IPS-20b (cell line): ENCODE data around the gene FGF18.

Experiments used
- H3K27ac ChIP-seq: one replicate; pipeline ENCODE4 v1.5.1; 2013; ENCODE audit warnings: low read length
- H3K27me3 ChIP-seq: 2 replicates; pipeline ENCODE4 v1.6.1; 2013; ENCODE audit warnings: mild to moderate bottlenecking, low read length, inconsistent platforms; ENCODE audit not compliant: insufficient read depth
- H3K36me3 ChIP-seq: 2 replicates; pipeline ENCODE4 v1.6.1; 2013; ENCODE audit warnings: low read depth, mild to moderate bottlenecking, inconsistent platforms, low read length, moderate library complexity; ENCODE audit not compliant: insufficient read depth
- H3K4me1 ChIP-seq: 2 replicates; pipeline ENCODE4 v1.6.1; 2013; ENCODE audit warnings: mild to moderate bottlenecking, control low read depth, inconsistent platforms, low read length, moderate library complexity; ENCODE audit not compliant: insufficient read depth
- H3K4me3 ChIP-seq: 2 replicates; pipeline ENCODE4 v1.5.1; 2013; ENCODE audit warnings: mild to moderate bottlenecking, low read length, inconsistent platforms
- H3K9ac ChIP-seq: 2 replicates; pipeline ENCODE4 v1.6.1; 2013; ENCODE audit warnings: low read depth, mild to moderate bottlenecking, inconsistent platforms, low read length, moderate library complexity
- H3K9me3 ChIP-seq: 2 replicates; pipeline ENCODE4 v1.6.1; 2013; ENCODE audit warnings: mild to moderate bottlenecking, low read depth, low read length, inconsistent platforms; ENCODE audit not compliant: insufficient read depth

FGF18 gene

GRCh38 chr5:171427318-171428167 lies 8.1 kb downstream of the FGF18 start:
- no peaks in the 10 kb centered on the region for H3K9me3 ChIP-seq
- no peaks in the 10 kb centered on the region for H3K36me3 ChIP-seq
- H3K27me3 ChIP-seq, result peaks cover 7% of the 10 kb centered on the region
- no peak overlapping the region for H3K9ac ChIP-seq
- no peak overlapping the region for H3K4me3 ChIP-seq
- peaks cover 3% of the 10 kb centered on the region; the same call in 1 of the 2 replicates for H3K4me1 ChIP-seq
- no peak overlapping the region for H3K27ac ChIP-seq

DNA sequence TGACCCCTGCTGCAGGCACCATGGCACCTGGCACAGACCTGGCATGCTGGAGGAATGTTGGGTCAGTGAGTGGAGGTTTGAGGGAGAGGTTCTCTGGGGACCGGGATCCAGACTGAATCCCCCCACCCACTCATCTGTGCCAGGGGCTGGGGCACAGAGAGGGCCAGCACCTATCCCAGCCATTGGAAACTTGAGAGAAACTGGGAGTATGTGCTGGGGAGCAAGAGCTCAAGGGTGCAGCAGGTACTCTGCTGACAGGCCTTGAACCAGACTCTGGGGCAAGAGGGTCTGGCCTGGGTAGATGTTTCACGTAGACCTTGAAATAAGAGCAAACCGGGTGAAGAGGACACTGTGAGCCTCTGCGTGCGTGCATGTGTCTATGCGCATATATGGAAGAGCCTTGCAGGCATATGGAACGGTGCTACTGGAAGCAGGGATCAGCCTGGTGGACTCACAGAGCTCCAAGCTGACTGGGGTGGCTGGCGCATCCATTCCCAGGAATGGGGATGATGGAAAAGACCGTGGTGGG lies 8.8 kb downstream of the FGF18 start:
- Histone ChIP-seq H3K9ac (no peak overlapping the region), H3K27me3 (no peaks in the 10 kb centered on the region; the same call in 1 of the 2 replicates), H3K9me3 (no peaks in the 10 kb centered on the region), H3K4me3 (no peak overlapping the region), H3K4me1 (peaks cover 6% of the 10 kb centered on the region; the same call in 1 of the 2 replicates), H3K27ac (no peak overlapping the region), H3K36me3 (no peaks in the 10 kb centered on the region)

DNA sequence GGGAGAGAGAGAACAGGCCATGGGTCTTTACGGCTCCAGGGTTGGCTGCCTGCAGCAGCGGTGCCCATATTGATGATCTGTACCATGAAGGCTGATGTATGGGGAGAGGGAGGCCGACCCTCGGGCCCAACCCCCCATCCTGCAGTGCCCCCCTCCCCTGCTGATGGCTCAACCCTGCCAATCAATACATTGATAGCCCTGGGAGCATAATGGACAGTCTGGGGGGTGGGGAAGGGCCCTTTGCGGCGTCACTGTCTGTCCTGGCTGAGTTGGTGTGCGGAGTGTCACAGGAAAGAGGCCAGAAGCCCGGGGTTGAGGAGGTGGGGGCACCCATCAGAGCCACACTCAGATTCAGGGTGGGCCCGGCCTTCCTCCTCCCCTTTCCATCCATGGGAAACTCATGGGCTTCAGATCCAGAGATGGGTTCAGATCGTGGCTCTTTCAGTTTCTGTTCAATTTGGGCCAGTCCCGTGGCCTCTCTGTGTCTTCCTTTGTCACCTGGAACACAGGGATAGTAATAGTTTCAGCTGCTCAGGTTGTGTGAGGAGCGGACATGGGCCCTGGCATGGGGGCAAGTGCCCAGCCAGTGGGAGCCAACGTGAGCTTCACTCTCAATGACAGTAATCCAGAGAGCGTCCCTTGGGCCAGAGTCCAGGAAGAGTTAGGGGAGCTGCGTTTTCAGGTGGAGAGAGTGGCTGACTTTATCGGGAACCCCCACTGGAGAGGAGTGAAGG lies 9.5 kb downstream of the FGF18 start:
- H3K27ac ChIP-seq, result no peak overlapping the region

GRCh38 chr5:171429543-171429910 lies 10.1 kb downstream of the FGF18 start:
- no peaks in the 10 kb centered on the region for H3K36me3 ChIP-seq
- peaks cover 8% of the 10 kb centered on the region; the same call in 1 of the 2 replicates for H3K4me1 ChIP-seq
- H3K4me3 ChIP-seq, result no peak overlapping the region
- no peak overlapping the region for H3K9ac ChIP-seq
- no peak overlapping the region for H3K27ac ChIP-seq
- H3K27me3 ChIP-seq, result no peaks in the 10 kb centered on the region
- H3K9me3 ChIP-seq, result no peaks in the 10 kb centered on the region

More for the DNA sequence above, 9.5 kb downstream of the FGF18 start:
- Histone ChIP-seq H3K27me3 (no peaks in the 10 kb centered on the region), H3K9me3 (no peaks in the 10 kb centered on the region), H3K9ac (no peak overlapping the region), H3K36me3 (no peaks in the 10 kb centered on the region), H3K4me1 (peaks cover 8% of the 10 kb centered on the region; the same call in 1 of the 2 replicates), H3K4me3 (no peak overlapping the region)

DNA sequence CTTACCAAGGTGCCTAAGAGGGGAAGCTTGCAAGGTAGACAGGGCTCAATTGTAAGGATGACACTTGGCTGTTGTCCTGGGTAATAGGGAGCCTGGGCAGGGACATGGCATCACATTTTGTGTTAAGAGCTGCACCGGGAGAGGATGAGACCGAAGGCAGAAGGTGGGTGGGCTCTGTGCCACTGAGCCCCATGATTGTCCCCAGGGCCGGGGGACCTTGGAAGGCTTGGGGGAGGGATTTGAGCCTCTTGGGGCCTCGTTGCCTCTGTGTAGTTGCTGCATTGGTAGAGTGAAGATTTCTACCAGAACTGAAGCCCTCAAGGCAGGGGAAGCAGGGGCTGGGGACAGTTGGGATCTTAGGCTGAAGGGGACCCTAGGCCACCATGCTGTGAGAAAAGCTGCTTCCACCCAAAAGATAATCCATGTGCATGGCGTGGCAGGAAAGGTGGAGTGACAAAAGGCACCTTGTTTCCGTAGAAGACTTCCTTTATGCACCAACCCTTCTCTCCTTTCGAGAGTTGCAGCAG lies 11.9 kb downstream of the FGF18 start:
- Histone ChIP-seq H3K4me1 (peaks cover 5% of the 10 kb centered on the region; the same call in 1 of the 2 replicates), H3K27ac (no peak overlapping the region), H3K27me3 (no peaks in the 10 kb centered on the region), H3K36me3 (no peaks in the 10 kb centered on the region), H3K4me3 (no peak overlapping the region), H3K9me3 (no peaks in the 10 kb centered on the region), H3K9ac (no peak overlapping the region)

GRCh38 chr5:171432076-171432475 lies 12.6 kb downstream of the FGF18 start:
- Histone ChIP-seq H3K9ac (no peak overlapping the region), H3K36me3 (no peaks in the 10 kb centered on the region), H3K4me1 (peaks cover 5% of the 10 kb centered on the region; the same call in 1 of the 2 replicates), H3K27me3 (no peaks in the 10 kb centered on the region), H3K27ac (no peak overlapping the region), H3K4me3 (no peak overlapping the region), H3K9me3 (no peaks in the 10 kb centered on the region)

GRCh38 chr5:171432583-171433351 lies 13.3 kb downstream of the FGF18 start:
- H3K27ac ChIP-seq, result no peak overlapping the region
- no peak overlapping the region for H3K4me3 ChIP-seq
- no peaks in the 10 kb centered on the region for H3K9me3 ChIP-seq
- H3K36me3 ChIP-seq, result no peaks in the 10 kb centered on the region
- no peaks in the 10 kb centered on the region for H3K27me3 ChIP-seq
- H3K4me1 ChIP-seq, result peaks cover 5% of the 10 kb centered on the region; the same call in 1 of the 2 replicates
- no peak overlapping the region for H3K9ac ChIP-seq

DNA sequence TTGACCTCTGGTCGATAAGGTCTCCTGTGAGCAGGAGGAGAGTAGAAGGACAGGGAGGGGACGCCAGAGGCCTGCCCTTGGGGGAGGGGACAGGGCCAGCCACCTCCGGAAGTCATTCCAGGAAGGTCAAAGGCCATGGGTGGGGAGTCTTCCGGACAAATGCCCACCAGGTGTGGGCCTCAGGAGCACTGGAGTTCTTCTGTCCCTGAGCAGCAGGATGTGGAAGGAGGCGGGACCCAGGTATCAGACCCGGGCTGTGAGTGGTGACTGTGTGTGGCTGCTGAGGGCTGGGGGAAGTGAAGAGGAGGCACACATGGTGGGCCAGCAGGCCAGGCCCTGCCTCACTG lies 13.9 kb downstream of the FGF18 start:
- Histone ChIP-seq H3K9ac (no peak overlapping the region), H3K4me3 (no peak overlapping the region), H3K36me3 (no peaks in the 10 kb centered on the region), H3K27ac (no peak overlapping the region), H3K27me3 (no peaks in the 10 kb centered on the region), H3K4me1 (peaks cover 5% of the 10 kb centered on the region; the same call in 1 of the 2 replicates), H3K9me3 (no peaks in the 10 kb centered on the region)

- Histone ChIP-seq H3K9ac (no peak overlapping the region), H3K9me3 (no peaks in the 10 kb centered on the region), H3K27ac (no peak overlapping the region), H3K36me3 (no peaks in the 10 kb centered on the region), H3K4me1 (peaks cover 9% of the 10 kb centered on the region; the same call in 1 of the 2 replicates), H3K27me3 (no peaks in the 10 kb centered on the region), H3K4me3 (no peak overlapping the region)
These were observed 14.7 kb downstream of the FGF18 start for GRCh38 chr5:171433982-171434676.

GRCh38 chr5:171434874-171435273 lies 15.4 kb downstream of the FGF18 start:
- no peaks in the 10 kb centered on the region for H3K27me3 ChIP-seq
- no peaks in the 10 kb centered on the region for H3K9me3 ChIP-seq
- H3K4me1 ChIP-seq, result peaks cover 10% of the 10 kb centered on the region; the same call in 1 of the 2 replicates
- H3K9ac ChIP-seq, result no peak overlapping the region
- H3K4me3 ChIP-seq, result no peak overlapping the region
- H3K36me3 ChIP-seq, result no peaks in the 10 kb centered on the region
- H3K27ac ChIP-seq, result no peak overlapping the region
